GM12872 (cell line): ENCODE results near the gene PDXK.

Experiments
- CTCF ChIP-seq: IDR thresholded peaks from 3 replicates; pipeline ENCODE4 v1.5.1; 2011; ENCODE audit warnings: low read depth, mild to moderate bottlenecking, low read length, moderate library complexity; ENCODE audit not compliant: insufficient read depth

Gene PDXK

GRCh38 chr21:43774163-43774562 is 55.2 kb downstream of the PDXK start:
- TF ChIP-seq CTCF: no peak

GRCh38 chr21:43775190-43775589 is 56.3 kb downstream of the PDXK start:
- TF ChIP-seq CTCF: no peak

GRCh38 chr21:43775795-43776430 is 57.0 kb downstream of the PDXK start, which contains the start of gene CSTB:
Gene CSTB (minus strand): TSS chr21:43776308. CDS start chr21:43776269, 39 bp downstream.
- TF ChIP-seq CTCF: no peak

DNA sequence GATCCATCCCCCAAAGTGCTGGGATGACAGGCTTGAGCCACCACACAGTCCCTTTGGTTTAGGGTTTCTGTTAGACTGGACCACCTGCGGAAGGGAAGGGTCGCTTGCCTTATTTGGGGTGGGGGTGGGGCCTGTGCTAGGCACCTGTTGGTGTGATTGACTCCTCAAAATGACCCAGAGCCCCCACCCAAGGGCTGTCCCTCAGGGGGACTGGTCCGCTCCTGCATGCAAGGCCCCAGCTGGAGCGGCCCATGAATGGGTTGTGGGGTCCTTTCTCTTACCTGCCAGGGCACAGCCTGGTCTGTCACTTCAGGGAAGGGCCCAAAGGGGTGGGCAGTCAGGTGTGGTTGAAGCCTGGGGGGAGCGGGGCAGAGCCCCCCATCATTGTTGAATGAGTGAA is 59.0 kb downstream of the PDXK start:
- no peak for TF ChIP-seq CTCF

- TF ChIP-seq CTCF: no peak
These were observed 59.8 kb downstream of the PDXK start for GRCh38 chr21:43778469-43779335.

- TF ChIP-seq CTCF: no peak
These were observed 60.7 kb downstream of the PDXK start for GRCh38 chr21:43779660-43780059.

DNA sequence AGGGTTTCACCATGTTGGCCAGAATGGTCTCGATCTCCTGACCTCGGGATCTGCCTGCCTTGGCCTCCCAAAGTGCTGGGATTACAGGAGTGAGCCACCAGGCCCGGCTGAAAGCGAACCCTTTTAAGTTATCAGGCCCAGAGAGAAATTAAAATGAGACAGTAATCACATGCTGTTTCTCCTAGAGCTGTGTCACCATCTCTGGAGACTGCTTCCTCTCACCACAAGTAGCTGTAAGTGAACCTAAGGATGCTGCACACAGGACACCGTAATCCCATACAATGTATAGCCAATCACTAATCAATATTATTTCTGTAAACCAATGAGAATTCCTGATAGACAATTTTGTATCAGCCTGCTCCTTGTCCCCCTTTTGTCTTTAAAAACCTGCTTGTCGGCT is 62.9 kb downstream of the PDXK start:
- TF ChIP-seq CTCF: no peak
